Caco-2 (cell line): ENCODE results near the gene SLC25A3. TPM values are rescaled to one million over a fixed set of nuclear protein-coding genes. Genes with fewer than 3 reads are reported as not detected.

Experiments used
- BruUV-seq: library from RNA; stranded (reverse); fragments of 400-500 nt; replicated peaks from 2 replicates; lab custom pipeline; 2021; lab: Mats Ljungman, UMichigan
- CTCF ChIA-PET: fragments of 300-600 bp; sonication (Branson Sonifier 250); formaldehyde crosslinking; loops from one replicate; lab custom pipeline; 2022; ENCODE audit warnings: antibody characterized with exemption; lab: Charles Lee
- POLR2A ChIA-PET: fragments of 300-600 bp; sonication (Branson Sonifier 250); formaldehyde crosslinking; loops from one replicate; lab custom pipeline; 2022; ENCODE audit warnings: antibody characterized with exemption; lab: Charles Lee
- DNase-seq, 2 experiments: peaks; one replicate each; pipeline versions ENCODE4 v3.0.0 to v3.0.0-alpha.2; 2020 to 2022
- H3K27me3 ChIP-seq: replicated peaks from 2 replicates; pipeline ENCODE4 v1.6.0; 2011; ENCODE audit warnings: low read length; ENCODE audit not compliant: control insufficient read depth, insufficient read depth
- H3K36me3 ChIP-seq: 2 replicates; pipeline ENCODE4 v1.5.1; 2011; ENCODE audit warnings: low read length; ENCODE audit not compliant: control insufficient read depth, insufficient read depth
- H3K4me1 ChIP-seq: fragments of 250-450 bp; sonication (Bioruptor Pico); 2 replicates; pipeline ENCODE4 v1.5.1; 2020; ENCODE audit warnings: mild to moderate bottlenecking
- H3K4me3 ChIP-seq: 2 replicates; pipeline ENCODE4 v1.5.1; 2011; ENCODE audit warnings: low read depth, mild to moderate bottlenecking, control low read depth, low read length
- H3K9me3 ChIP-seq: fragments of 250-450 bp; sonication (Bioruptor Pico); 2 replicates; pipeline ENCODE4 v1.5.1; 2020; ENCODE audit warnings: mild to moderate bottlenecking, moderate library complexity
- H3K27ac Mint-ChIP-seq: one replicate; pipeline ENCODE4 v1.8.0; 2022; ENCODE audit warnings: mixed read lengths; ENCODE audit not compliant: unreplicated experiment
- H3K27me3 Mint-ChIP-seq: one replicate; pipeline ENCODE4 v1.8.0; 2022; ENCODE audit warnings: mixed read lengths; ENCODE audit not compliant: insufficient read depth, unreplicated experiment
- H3K36me3 Mint-ChIP-seq: one replicate; pipeline ENCODE4 v1.8.0; 2022; ENCODE audit warnings: mild to moderate bottlenecking, mixed read lengths; ENCODE audit not compliant: insufficient read depth, unreplicated experiment
- H3K4me1 Mint-ChIP-seq: one replicate; pipeline ENCODE4 v1.8.0; 2022; ENCODE audit warnings: low read depth, mixed read lengths; ENCODE audit not compliant: unreplicated experiment
- H3K4me3 Mint-ChIP-seq: one replicate; pipeline ENCODE4 v1.8.0; 2022; ENCODE audit warnings: mild to moderate bottlenecking, moderate library complexity, mixed read lengths; ENCODE audit not compliant: unreplicated experiment
- H3K9me3 Mint-ChIP-seq: one replicate; pipeline ENCODE4 v1.8.0; 2022; ENCODE audit warnings: mixed read lengths; ENCODE audit not compliant: unreplicated experiment
- CTCF ChIP-seq, 2 experiments: fragments of 200-600 bp in 1 of 2; IDR thresholded peaks; 1 replicate in 1 of 2; 2 replicates in 1 of 2; pipeline versions ENCODE4 v1.5.1 to v1.8.0; 2011 to 2022; ENCODE audit warnings: antibody characterized with exemption in 1 of 2, control low read depth in 1 of 2, inconsistent platforms in 1 of 2, low read depth in 1 of 2, low read length in 1 of 2, mild to moderate bottlenecking in 1 of 2, moderate library complexity in 1 of 2; ENCODE audit not compliant: insufficient read depth in 1 of 2, severe bottlenecking in 1 of 2, unreplicated experiment in 1 of 2
- intact Hi-C: fragments of 100-400 bp; cut with micrococcal nuclease; formaldehyde crosslinking; loops from one replicate; pipeline ENCODE4 v1.10.0; 2022; ENCODE audit not compliant: unreplicated experiment
- total RNA-seq: library from RNA; stranded (reverse); gene quantifications from 2 replicates; pipeline ENCODE4 v1.2.3, GENCODE V29; 2022

Gene SLC25A3
- total RNA-seq, 1 experiment from 2014 or later, result 888 TPM

- Mint-ChIP-seq H3K4me1 (peaks cover 14% of the 10 kb centered on the region), H3K9me3 (no peaks in the 10 kb centered on the region), H3K27me3 (no peaks in the 10 kb centered on the region), H3K36me3 (no peaks in the 10 kb centered on the region), H3K4me3 (no peak overlapping the region), H3K27ac (no peak overlapping the region)
- Histone ChIP-seq H3K9me3 (no peaks in the 10 kb centered on the region), H3K27me3 (no peaks in the 10 kb centered on the region), H3K4me3 (no peak overlapping the region), H3K36me3 (no peaks in the 10 kb centered on the region), H3K4me1 (peaks cover 32% of the 10 kb centered on the region)
- ChIA-PET POLR2A (interaction anchor here (1.6 kb wide), 1 partner anchor 14 kb away, joined by 10 read pairs; the partner anchor contains the start of gene SLC25A3), CTCF (no interaction called here)
- no peak for DNase-seq
- intact Hi-C loops, result loop anchor here (1.0 kb wide), 1 partner anchor 34 kb away; no protein-coding TSS in a partner anchor
- no peak for TF ChIP-seq CTCF (IDR thresholded peaks at IDR 0.05; ENCODE audit: insufficient read depth in 1 of 2, low read depth in 1 of 2, low read length in 1 of 2, severe bottlenecking in 1 of 2, unreplicated experiment in 1 of 2)
- BruUV-seq, result no TSS peak
Measured at GRCh38 chr12:98579835-98580234, 13.7 kb upstream of the SLC25A3 start.

DNA sequence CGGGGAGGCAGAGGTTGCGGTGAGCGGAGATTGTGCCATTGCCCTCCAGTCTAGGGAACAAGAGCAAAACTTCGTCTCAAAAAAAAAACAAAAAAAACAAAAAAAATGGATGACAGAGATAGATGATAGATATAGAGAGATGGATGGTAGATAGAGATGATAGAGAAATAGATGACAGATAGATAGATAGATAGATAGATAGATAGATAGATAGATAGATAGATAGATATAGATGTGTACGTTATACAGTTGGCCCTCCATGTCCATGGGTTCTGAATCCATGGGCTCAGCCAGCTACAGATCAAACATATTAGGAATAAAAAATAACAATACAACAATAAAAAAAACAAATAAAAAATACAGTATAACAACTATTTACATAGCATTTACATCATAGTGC lies 12.8 kb upstream of the SLC25A3 start:
- peaks cover 14% of the 10 kb centered on the region for H3K4me1 Mint-ChIP-seq

DNA sequence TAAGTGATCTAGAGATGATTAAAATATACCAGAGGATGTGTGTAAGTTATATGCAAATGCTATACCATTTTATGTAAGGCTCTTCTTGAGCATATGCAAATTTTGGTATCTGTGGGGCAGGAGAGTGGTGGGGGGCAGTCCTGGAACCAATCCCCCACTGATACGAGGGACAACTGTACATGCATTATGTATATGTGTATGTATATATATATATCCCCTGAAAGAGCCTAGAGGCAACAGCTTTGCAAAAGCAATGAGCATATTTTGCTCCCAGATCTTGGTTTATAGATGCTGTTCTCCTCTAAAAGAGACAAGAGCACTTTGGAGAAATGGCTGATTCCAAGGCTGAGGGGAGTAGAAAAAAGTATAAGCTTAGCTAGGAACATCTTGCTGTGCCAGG lies 12.4 kb upstream of the SLC25A3 start:
- peaks cover 14% of the 10 kb centered on the region for H3K4me1 Mint-ChIP-seq
- CTCF ChIA-PET, result no interaction called here
- no peaks in the 10 kb centered on the region for H3K27me3 ChIP-seq
- intact Hi-C loops, result no loop called here
- no peak for TF ChIP-seq CTCF (IDR thresholded peaks at IDR 0.05; ENCODE audit: insufficient read depth in 1 of 2, low read depth in 1 of 2, low read length in 1 of 2, severe bottlenecking in 1 of 2, unreplicated experiment in 1 of 2)
- no TSS peak for BruUV-seq
- H3K4me1 ChIP-seq, result peaks cover 19% of the 10 kb centered on the region
- no peak overlapping the region for H3K27ac Mint-ChIP-seq
- POLR2A ChIA-PET, result no interaction called here
- no peaks in the 10 kb centered on the region for H3K9me3 Mint-ChIP-seq
- no peak for DNase-seq
- H3K36me3 ChIP-seq, result no peaks in the 10 kb centered on the region
- no peaks in the 10 kb centered on the region for H3K27me3 Mint-ChIP-seq
- no peaks in the 10 kb centered on the region for H3K36me3 Mint-ChIP-seq
- no peaks in the 10 kb centered on the region for H3K9me3 ChIP-seq
- no peak overlapping the region for H3K4me3 Mint-ChIP-seq
- no peak overlapping the region for H3K4me3 ChIP-seq

More for the DNA sequence above, 12.8 kb upstream of the SLC25A3 start:
- intact Hi-C loops, result no loop called here
- Histone ChIP-seq H3K4me1 (peaks cover 23% of the 10 kb centered on the region), H3K4me3 (no peak overlapping the region), H3K36me3 (no peaks in the 10 kb centered on the region), H3K9me3 (no peaks in the 10 kb centered on the region), H3K27me3 (no peaks in the 10 kb centered on the region)
- ChIA-PET CTCF (no interaction called here), POLR2A (no interaction called here)
- no peaks in the 10 kb centered on the region for H3K9me3 Mint-ChIP-seq
- no TSS peak for BruUV-seq
- no peaks in the 10 kb centered on the region for H3K36me3 Mint-ChIP-seq
- no peak overlapping the region for H3K4me3 Mint-ChIP-seq
- no peak for TF ChIP-seq CTCF (IDR thresholded peaks at IDR 0.05; ENCODE audit: insufficient read depth in 1 of 2, low read depth in 1 of 2, low read length in 1 of 2, severe bottlenecking in 1 of 2, unreplicated experiment in 1 of 2)
- H3K27me3 Mint-ChIP-seq, result no peaks in the 10 kb centered on the region
- no peak overlapping the region for H3K27ac Mint-ChIP-seq
- DNase-seq, result no peak
